Neural crest cell (in vitro differentiated cells): ENCODE results near the gene RAB11FIP5. TPM values are rescaled to one million over a fixed set of nuclear protein-coding genes. Genes with fewer than 3 reads are reported as not detected.

Source experiments
- DNase-seq: peaks from one replicate; pipeline ENCODE4 v3.0.0; 2021; ENCODE audit warnings: low read depth, mixed read lengths, low spot score
- H3K27ac Mint-ChIP-seq: one replicate; pipeline ENCODE4 v1.8.0; 2021; ENCODE audit warnings: mild to moderate bottlenecking, mixed read lengths; ENCODE audit not compliant: unreplicated experiment
- H3K27me3 Mint-ChIP-seq: 2 replicates; pipeline ENCODE4 v1.8.0; 2021; ENCODE audit warnings: low read depth, mild to moderate bottlenecking, mixed read lengths
- H3K36me3 Mint-ChIP-seq: 2 replicates; pipeline ENCODE4 v1.8.0; 2021; ENCODE audit warnings: low read depth, mild to moderate bottlenecking, mixed read lengths
- H3K4me1 Mint-ChIP-seq: 2 replicates; pipeline ENCODE4 v1.8.0; 2021; ENCODE audit warnings: mixed read lengths
- H3K4me3 Mint-ChIP-seq: one replicate; pipeline ENCODE4 v1.8.0; 2021; ENCODE audit warnings: mild to moderate bottlenecking, mixed read lengths
- H3K9me3 Mint-ChIP-seq: 2 replicates; pipeline ENCODE4 v1.8.0; 2021; ENCODE audit warnings: mixed read lengths
- total RNA-seq: library from RNA; stranded (reverse); gene quantifications from 2 replicates; pipeline ENCODE4 v1.2.1, GENCODE V29; 2021
- TF ChIP-seq, protein P1 (sequence below): fragments of 200-600 bp; sonication (generic); conservative IDR thresholded peaks from 2 replicates; pipeline ENCODE4 v1.5.0; 2021; ENCODE audit warnings: antibody characterized with exemption, mild to moderate bottlenecking

The RAB11FIP5 gene
- total RNA-seq, 1 donor from 2014 or later, result 6.7 TPM

DNA sequence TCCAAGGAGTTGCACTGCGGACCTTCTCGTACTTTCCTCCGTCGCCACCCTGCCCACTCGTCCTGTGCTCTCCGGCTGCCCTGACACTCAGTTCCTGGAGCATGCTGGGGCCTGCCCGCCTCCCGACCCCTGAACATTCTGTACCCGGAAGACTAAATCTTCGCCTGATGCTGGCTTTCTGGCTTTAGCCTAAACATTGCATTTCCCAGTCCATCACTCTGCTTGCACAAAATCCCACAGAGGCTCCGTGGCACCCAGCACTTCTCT lies 40.7 kb downstream of the RAB11FIP5 start:
- TF ChIP-seq, protein P1, sequence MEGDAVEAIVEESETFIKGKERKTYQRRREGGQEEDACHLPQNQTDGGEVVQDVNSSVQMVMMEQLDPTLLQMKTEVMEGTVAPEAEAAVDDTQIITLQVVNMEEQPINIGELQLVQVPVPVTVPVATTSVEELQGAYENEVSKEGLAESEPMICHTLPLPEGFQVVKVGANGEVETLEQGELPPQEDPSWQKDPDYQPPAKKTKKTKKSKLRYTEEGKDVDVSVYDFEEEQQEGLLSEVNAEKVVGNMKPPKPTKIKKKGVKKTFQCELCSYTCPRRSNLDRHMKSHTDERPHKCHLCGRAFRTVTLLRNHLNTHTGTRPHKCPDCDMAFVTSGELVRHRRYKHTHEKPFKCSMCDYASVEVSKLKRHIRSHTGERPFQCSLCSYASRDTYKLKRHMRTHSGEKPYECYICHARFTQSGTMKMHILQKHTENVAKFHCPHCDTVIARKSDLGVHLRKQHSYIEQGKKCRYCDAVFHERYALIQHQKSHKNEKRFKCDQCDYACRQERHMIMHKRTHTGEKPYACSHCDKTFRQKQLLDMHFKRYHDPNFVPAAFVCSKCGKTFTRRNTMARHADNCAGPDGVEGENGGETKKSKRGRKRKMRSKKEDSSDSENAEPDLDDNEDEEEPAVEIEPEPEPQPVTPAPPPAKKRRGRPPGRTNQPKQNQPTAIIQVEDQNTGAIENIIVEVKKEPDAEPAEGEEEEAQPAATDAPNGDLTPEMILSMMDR, result no peak

DNA sequence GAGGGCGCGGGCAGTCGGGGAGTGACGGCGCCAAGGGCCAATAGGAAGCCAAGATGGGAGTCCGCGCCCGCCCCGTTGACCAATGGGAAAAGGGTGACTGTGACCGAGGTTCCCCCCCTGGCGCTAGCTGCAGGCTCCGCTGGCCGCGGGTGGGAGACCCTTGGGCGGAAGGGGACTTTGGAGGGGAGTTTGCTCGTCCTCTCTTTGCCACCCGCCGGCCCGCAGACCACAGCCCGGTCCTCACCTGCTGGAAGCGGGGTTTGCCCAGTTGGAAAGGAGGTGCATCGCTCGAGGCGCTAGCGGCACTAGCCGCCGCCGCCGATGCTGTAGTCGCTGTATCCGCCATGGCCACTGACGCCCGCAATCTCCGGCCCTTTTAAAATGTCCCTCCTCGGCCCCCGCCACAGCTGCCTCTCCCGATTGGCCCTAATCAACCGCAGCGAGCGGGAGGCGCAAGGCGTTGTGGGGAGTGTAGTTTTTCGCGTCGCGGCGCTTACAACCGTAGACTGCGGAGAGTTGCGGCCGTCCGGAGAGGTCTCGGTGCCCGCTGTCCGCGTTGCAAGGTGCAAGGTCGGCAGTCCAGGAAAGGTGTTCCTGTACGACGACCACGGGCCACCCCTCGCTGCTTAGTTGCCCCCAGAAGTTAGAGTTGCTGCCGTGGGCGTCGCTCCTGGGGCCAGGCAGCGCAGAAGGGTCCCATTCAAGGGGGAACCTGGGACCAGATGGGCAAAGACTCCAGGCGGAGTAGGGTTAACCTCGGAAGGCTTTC lies 41.2 kb downstream of the RAB11FIP5 start, which contains the start of gene SFXN5:
Gene SFXN5 (minus strand): TSS at position 353 of the 769 bp plus-strand sequence. CDS start 7 bp downstream, at position 346.
- peaks cover 35% of the 10 kb centered on the region for H3K4me1 Mint-ChIP-seq
- no peaks in the 10 kb centered on the region for H3K9me3 Mint-ChIP-seq
- no peaks in the 10 kb centered on the region for H3K27me3 Mint-ChIP-seq
- H3K36me3 Mint-ChIP-seq, result no peaks in the 10 kb centered on the region
- H3K4me3 Mint-ChIP-seq, result peak within 1 kb of the TSS; percentile 99
- peak within 1 kb of the TSS; percentile 98 for H3K27ac Mint-ChIP-seq
- TF ChIP-seq, protein P1, result peak; percentile 29
- peak; percentile 99 for DNase-seq

More for the DNA sequence above, 40.7 kb downstream of the RAB11FIP5 start:
- no peaks in the 10 kb centered on the region for H3K27me3 Mint-ChIP-seq
- H3K4me3 Mint-ChIP-seq, result peak overlapping the region; percentile 99
- H3K27ac Mint-ChIP-seq, result no peak overlapping the region
- no peaks in the 10 kb centered on the region for H3K9me3 Mint-ChIP-seq
- peaks cover 35% of the 10 kb centered on the region for H3K4me1 Mint-ChIP-seq
- H3K36me3 Mint-ChIP-seq, result no peaks in the 10 kb centered on the region
- no peak for DNase-seq

DNA sequence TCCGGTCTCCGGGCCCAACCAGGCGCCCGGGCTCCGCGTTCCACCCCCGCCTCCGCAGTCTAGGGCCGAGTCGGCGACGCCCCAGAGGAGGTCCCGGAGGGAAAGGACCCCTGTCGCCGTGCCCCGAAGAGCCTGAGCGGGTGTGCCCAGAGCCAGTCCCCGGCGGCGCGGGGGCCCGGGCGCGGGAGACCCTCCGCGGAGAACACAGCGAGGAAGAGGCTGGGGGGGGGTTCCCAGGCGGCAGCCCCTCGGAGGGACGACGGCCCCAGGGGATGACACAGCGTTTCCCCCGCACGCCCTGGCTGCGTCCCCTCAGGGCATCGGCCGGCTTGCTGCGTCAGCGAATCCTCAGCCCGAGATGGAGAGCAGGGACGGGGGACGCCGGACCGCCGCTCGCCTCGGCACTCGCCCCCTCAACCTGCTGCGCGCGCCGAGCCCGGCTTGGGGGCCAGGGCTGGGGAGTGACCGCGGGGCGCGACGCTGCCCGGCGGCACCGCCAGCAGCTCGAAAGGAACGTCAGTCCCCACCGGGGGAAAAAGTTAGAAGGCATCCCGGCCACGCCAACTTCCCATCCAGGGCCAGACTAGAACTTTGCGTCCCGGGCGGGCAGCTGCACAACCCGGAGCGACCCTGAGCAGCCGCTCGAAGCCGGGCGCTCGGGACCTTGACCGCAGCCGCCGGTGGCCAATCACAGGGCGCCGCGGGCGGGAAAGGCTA lies 41.9 kb downstream of the RAB11FIP5 start:
- peaks cover 35% of the 10 kb centered on the region for H3K4me1 Mint-ChIP-seq
- TF ChIP-seq, protein P1, result no peak
- peak; percentile 54 for DNase-seq
- no peaks in the 10 kb centered on the region for H3K36me3 Mint-ChIP-seq
- peak overlapping the region; percentile 99 for H3K4me3 Mint-ChIP-seq
- no peaks in the 10 kb centered on the region for H3K9me3 Mint-ChIP-seq
- H3K27ac Mint-ChIP-seq, result peak overlapping the region; percentile 19
- H3K27me3 Mint-ChIP-seq, result no peaks in the 10 kb centered on the region

DNA sequence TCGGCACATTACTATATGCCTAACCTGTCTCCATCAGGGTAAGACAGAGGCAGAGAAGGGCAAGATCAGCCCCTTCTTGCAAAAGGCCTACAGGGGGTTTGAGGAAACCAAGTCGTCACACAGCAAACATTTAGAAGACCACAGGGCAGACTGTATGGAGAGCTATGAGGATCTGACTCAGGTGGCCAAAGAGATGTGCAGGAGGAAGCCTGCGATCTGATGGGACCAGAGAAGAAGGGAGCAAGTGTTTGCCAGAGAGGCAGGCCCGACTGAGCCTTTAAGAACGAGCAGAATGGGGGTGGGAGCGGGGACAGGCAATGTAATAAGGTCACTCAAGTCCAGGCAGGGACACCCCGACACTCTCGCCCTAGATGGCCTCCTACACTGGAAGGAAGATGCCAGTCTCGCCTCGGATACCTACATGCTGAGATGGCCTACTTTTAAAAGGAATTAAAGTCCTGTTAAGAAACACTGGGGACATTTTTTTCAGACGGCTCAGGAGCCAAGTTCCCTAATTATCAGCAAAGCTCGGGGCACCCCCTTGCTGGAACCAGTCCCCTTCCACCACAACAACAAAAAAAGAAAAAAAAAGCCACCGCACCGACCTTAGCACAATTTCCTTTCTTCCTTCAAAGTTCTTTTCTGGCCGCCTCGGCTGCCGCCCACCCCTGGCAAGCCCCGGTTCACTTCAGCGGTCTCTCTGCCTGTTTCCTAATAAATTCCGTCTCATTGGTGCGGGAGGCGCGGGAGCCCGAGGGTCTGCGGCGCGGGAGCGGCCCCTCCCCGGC lies 42.7 kb downstream of the RAB11FIP5 start:
- TF ChIP-seq, protein P1, result no peak
- peak overlapping the region; percentile 99 for H3K4me3 Mint-ChIP-seq
- peak overlapping the region; percentile 66 for H3K27ac Mint-ChIP-seq
- DNase-seq, result no peak
- no peaks in the 10 kb centered on the region for H3K36me3 Mint-ChIP-seq
- peaks cover 35% of the 10 kb centered on the region for H3K4me1 Mint-ChIP-seq
- no peaks in the 10 kb centered on the region for H3K27me3 Mint-ChIP-seq
- H3K9me3 Mint-ChIP-seq, result no peaks in the 10 kb centered on the region

DNA sequence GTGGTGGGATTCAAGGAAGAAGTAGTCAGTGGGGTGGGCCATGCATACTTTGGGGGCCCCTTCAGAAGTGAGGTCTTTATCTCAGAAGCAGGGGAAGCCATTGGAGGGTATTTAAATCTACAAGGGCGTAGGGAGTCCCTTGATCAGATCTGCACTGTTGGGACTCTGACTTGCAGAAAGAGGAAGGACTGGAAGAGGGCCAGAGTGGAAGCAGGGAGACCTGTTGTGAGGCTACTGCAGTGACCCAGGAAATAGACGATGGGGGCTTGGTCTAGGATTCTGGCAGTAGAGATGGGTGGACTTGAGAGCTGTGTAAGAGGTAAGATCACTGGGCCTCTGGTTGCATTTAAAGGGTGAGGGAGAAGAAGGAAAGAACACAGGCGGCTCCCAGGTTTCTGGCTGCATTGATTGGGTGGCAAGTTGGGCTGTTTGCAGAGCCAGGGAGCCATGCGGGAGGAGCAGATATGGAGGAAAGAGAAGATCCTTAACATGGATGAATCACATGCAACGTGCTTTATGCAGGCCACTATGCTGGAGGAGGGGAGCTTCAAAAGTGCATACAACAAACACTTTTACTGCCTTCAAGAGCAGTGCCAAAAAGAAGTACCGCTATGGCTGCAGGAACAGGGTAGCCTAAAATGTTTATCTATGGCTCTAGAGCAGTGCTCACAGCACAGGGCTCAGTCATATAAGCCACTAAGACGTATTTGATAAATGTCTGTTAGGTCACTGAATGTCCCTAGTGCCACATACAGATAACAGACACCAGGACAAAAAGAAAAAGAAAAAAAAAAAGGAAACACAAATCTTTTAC lies 43.5 kb downstream of the RAB11FIP5 start:
- no peak for DNase-seq
- H3K4me1 Mint-ChIP-seq, result peaks cover 38% of the 10 kb centered on the region
- H3K36me3 Mint-ChIP-seq, result no peaks in the 10 kb centered on the region
- no peaks in the 10 kb centered on the region for H3K27me3 Mint-ChIP-seq
- TF ChIP-seq, protein P1, result no peak
- no peak overlapping the region for H3K27ac Mint-ChIP-seq
- no peaks in the 10 kb centered on the region for H3K9me3 Mint-ChIP-seq
- peak overlapping the region; percentile 99 for H3K4me3 Mint-ChIP-seq
